K562 (cell line): ENCODE results near the gene CCDC77. TPM values are rescaled to one million over a fixed set of nuclear protein-coding genes. Genes with fewer than 3 reads are reported as not detected.

Experiments
- ATAC-seq: fragments of 200-7000 bp; cut with Tn5 transposase; 3 replicates; pipeline ENCODE4 v1.9.1; 2020; ENCODE audit warnings: moderate library complexity
- BruUV-seq: library from RNA; stranded (reverse); fragments of 400-500 nt; replicated peaks from 2 replicates; lab custom pipeline; 2021; lab: Mats Ljungman, UMichigan
- CTCF ChIA-PET: fragments of 300-600 bp; formaldehyde crosslinking; extraction: SDS; loops from one replicate; lab custom pipeline; 2021; ENCODE audit warnings: low intra/inter-chr PET ratio; lab: Yijun Ruan, JAX
- POLR2A ChIA-PET: fragments of 300-600, 350-650 bp; sonication (Branson Sonifier 250); formaldehyde crosslinking; extraction: SDS; loops from one replicate; lab custom pipeline; 2021; ENCODE audit warnings: antibody characterized with exemption, inconsistent platforms; lab: Yijun Ruan, JAX
- DNase-seq, 4 experiments: peaks; one replicate each; pipeline versions ENCODE4 v3.0.0 to v3.0.0-alpha.2; 2011 to 2018; ENCODE audit warnings: low spot score in 3 of 4, mixed read lengths in 3 of 4; ENCODE audit errors: extremely low read depth in 1 of 4
- FAIRE-seq: peaks from 2 replicates; lab custom pipeline; 2011; peaks lifted over from hg19 to GRCh38; lab: Jason Lieb, UNC
- H2AFZ ChIP-seq: 2 replicates; pipeline ENCODE4 v1.6.0; 2011; ENCODE audit warnings: low read depth, low read length, control low read depth, inconsistent platforms
- H3K27ac ChIP-seq: fragments of 200-600 bp; 3 replicates; pipeline ENCODE4 v1.8.0; 2011; ENCODE audit warnings: low read depth, mild to moderate bottlenecking, control low read depth, inconsistent platforms, low read length, moderate library complexity, mixed read lengths; ENCODE audit errors: extremely low read depth
- H3K27me3 ChIP-seq, 2 experiments: fragments of 300-600 bp in 1 of 2; 2 replicates in 1 of 2; 3 replicates in 1 of 2; pipeline versions ENCODE4 v1.6.0 to v1.8.0; 2011; ENCODE audit warnings: inconsistent platforms in 2 of 2, low read length in 2 of 2, mild to moderate bottlenecking in 1 of 2, mixed read lengths in 1 of 2, moderate library complexity in 1 of 2; ENCODE audit not compliant: control insufficient read depth in 2 of 2, insufficient read depth in 2 of 2
- H3K36me3 ChIP-seq: fragments of 300-600 bp; 3 replicates; pipeline ENCODE4 v1.8.0; 2011; ENCODE audit warnings: mild to moderate bottlenecking, low read length, inconsistent platforms; ENCODE audit not compliant: control insufficient read depth, insufficient read depth
- H3K4me1 ChIP-seq, 2 experiments: fragments of 200-600 bp in 1 of 2; replicated peaks in 1 of 2; 2 replicates in 1 of 2; 3 replicates in 1 of 2; pipeline versions ENCODE4 v1.5.1 to v1.8.0; 2011; ENCODE audit warnings: inconsistent platforms in 2 of 2, low read length in 2 of 2, mild to moderate bottlenecking in 1 of 2, mixed read lengths in 1 of 2, moderate library complexity in 1 of 2; ENCODE audit not compliant: control insufficient read depth in 2 of 2, insufficient read depth in 2 of 2
- H3K4me2 ChIP-seq: 2 replicates; pipeline ENCODE4 v1.6.1; 2011; ENCODE audit warnings: low read length, control low read depth, inconsistent platforms, mixed read lengths; ENCODE audit not compliant: insufficient read depth
- H3K4me3 ChIP-seq: fragments of 200-600 bp; sonication (generic), shearing (Covaris generic); 2 replicates; pipeline ENCODE4 v1.5.1; 2016; ENCODE audit warnings: control low read depth, inconsistent platforms
- H3K79me2 ChIP-seq: fragments of 200-600 bp; 3 replicates; pipeline ENCODE4 v1.8.0; 2011; ENCODE audit warnings: low read length, inconsistent platforms; ENCODE audit not compliant: control insufficient read depth, insufficient read depth
- H3K9ac ChIP-seq, 2 experiments: 2 replicates each; pipeline versions ENCODE4 v1.6.0 to v1.6.1; 2011; ENCODE audit warnings: low read depth in 2 of 2, low read length in 2 of 2, control low read depth in 1 of 2, inconsistent platforms in 1 of 2, mild to moderate bottlenecking in 1 of 2, mixed read lengths in 1 of 2; ENCODE audit not compliant: insufficient read depth in 1 of 2
- H3K9me1 ChIP-seq: one replicate; pipeline ENCODE4 v1.6.0; 2011; ENCODE audit warnings: inconsistent platforms, mild to moderate bottlenecking, low read length, moderate library complexity; ENCODE audit not compliant: control insufficient read depth, insufficient read depth
- H3K9me3 ChIP-seq: replicated peaks from 2 replicates; pipeline ENCODE4 v1.5.1; 2011; ENCODE audit warnings: low read depth, low read length, inconsistent platforms; ENCODE audit not compliant: control insufficient read depth, insufficient read depth
- H4K20me1 ChIP-seq: replicated peaks from 2 replicates; pipeline ENCODE4 v1.6.1; 2011; ENCODE audit warnings: low read length, inconsistent platforms, mixed read lengths; ENCODE audit not compliant: control insufficient read depth, insufficient read depth
- ARNT ChIP-seq, 2 experiments: fragments of 450-650 bp; IDR thresholded peaks; 2 replicates each; pipeline ENCODE4 v1.6.1; 2016; ENCODE audit warnings: mild to moderate bottlenecking in 1 of 2
- DPF2 ChIP-seq: fragments of 450-650 bp; IDR thresholded peaks from 2 replicates; pipeline ENCODE4 v1.6.1; 2016
- KDM4B ChIP-seq, 2 experiments: fragments of 450-650 bp in 1 of 2; sonication (generic) in 1 of 2; IDR thresholded peaks; 2 replicates each; pipeline ENCODE4 v1.6.1; 2016 to 2017; ENCODE audit warnings: borderline replicate concordance in 2 of 2, antibody characterized with exemption in 1 of 2, low read depth in 1 of 2, mild to moderate bottlenecking in 1 of 2
- LARP7 ChIP-seq: fragments of 450-650 bp; IDR thresholded peaks from 2 replicates; pipeline ENCODE4 v1.6.1; 2016
- MCM7 ChIP-seq, 2 experiments: fragments of 450-650 bp; IDR thresholded peaks; 2 replicates each; pipeline ENCODE4 v1.6.1; 2016 to 2018
- MED1 ChIP-seq: sonication (generic); formaldehyde crosslinking; IDR thresholded peaks from 2 replicates; pipeline ENCODE4 v1.8.1; 2023; ENCODE audit warnings: missing genetic modification reagents, borderline replicate concordance
- RBM25 ChIP-seq: fragments of 200-400 bp; formaldehyde crosslinking; IDR thresholded peaks from 2 replicates; pipeline ENCODE4 v1.6.1; 2018; ENCODE audit warnings: low read length, low read depth, moderate library complexity; ENCODE audit not compliant: severe bottlenecking
- SUPT5H ChIP-seq: fragments of 450-650 bp; IDR thresholded peaks from 2 replicates; pipeline ENCODE4 v1.6.1; 2016
- XRCC5 ChIP-seq: fragments of 200-400 bp; formaldehyde crosslinking; IDR thresholded peaks from 2 replicates; pipeline ENCODE4 v1.6.1; 2017; ENCODE audit warnings: low read depth, mild to moderate bottlenecking, low read length
- ZC3H11A ChIP-seq: IDR thresholded peaks from 2 replicates; pipeline ENCODE4 v1.6.1; 2012; ENCODE audit warnings: low read depth, low read length, improper control_type of control experiment
- ZFPM2 ChIP-seq: fragments of 250-450 bp; sonication (Bioruptor Pico); IDR thresholded peaks from 2 replicates; pipeline ENCODE4 v1.5.1; 2022; ENCODE audit warnings: mild to moderate bottlenecking
- ZKSCAN3 ChIP-seq: fragments of 250-450 bp; sonication (Bioruptor Pico); IDR thresholded peaks from 2 replicates; pipeline ENCODE4 v1.4.0; 2020
- ZNF24 ChIP-seq: fragments of 450-650 bp; IDR thresholded peaks from 2 replicates; pipeline ENCODE4 v1.6.1; 2016
- ZNF282 ChIP-seq: sonication (generic); formaldehyde crosslinking; IDR thresholded peaks from 2 replicates; pipeline ENCODE4 v1.8.1; 2023; ENCODE audit warnings: missing genetic modification reagents
- ZNF444 ChIP-seq: fragments of 250-450 bp; sonication (Bioruptor Pico); IDR thresholded peaks from 2 replicates; pipeline ENCODE4 v1.4.0; 2020; ENCODE audit warnings: mild to moderate bottlenecking, moderate library complexity
- ZNF668 ChIP-seq: fragments of 250-450 bp; sonication (Bioruptor Pico); IDR thresholded peaks from 2 replicates; pipeline ENCODE4 v1.8.0; 2022; ENCODE audit warnings: mild to moderate bottlenecking, inconsistent platforms
- ZSCAN29 ChIP-seq: fragments of 450-650 bp; IDR thresholded peaks from 2 replicates; pipeline ENCODE4 v1.6.1; 2017
- WGBS: fragments of 100-300 bp; shearing (Covaris generic); methylation state at CpG from one replicate; pipeline ENCODE4 v1.1.6; 2016; ENCODE audit warnings: low coverage, mixed read lengths; ENCODE audit not compliant: insufficient coverage; ENCODE audit errors: missing lambda C conversion rate; 5-methylcytosine and 5-hydroxymethylcytosine counted together
- in situ Hi-C: fragments of 300-500 bp; cut with MboI; formaldehyde crosslinking; loops from 4 replicates; pipeline ENCODE4 v1.15.0; 2018; ENCODE audit warnings: inconsistent platforms, mixed read lengths
- intact Hi-C: fragments of 100-400 bp; cut with micrococcal nuclease; formaldehyde crosslinking; loops from 2 replicates; pipeline ENCODE4 v1.14.2; 2022
- polyA plus RNA-seq, 8 experiments: library from polyadenylated mRNA; depleted of rRNA in 4 of 8; stranded (reverse) in 5 of 8; unstranded in 3 of 8; fragments of >200 nt; fragmentation: Nextera tagmentation in 2 of 8; fragmentation: Illumina TruSeq in 1 of 8; extraction: Ambion mirVana in 2 of 8; extraction: Trizol in 1 of 8; gene quantifications; 2 replicates each; pipeline versions ENCODE4 v1.2.1 to v1.2.3, GENCODE V29; 2011 to 2014; ENCODE audit warnings: inconsistent platforms in 1 of 8, missing spikeins in 1 of 8
- total RNA-seq, 7 experiments: library from RNA; depleted of rRNA in 6 of 7; stranded (reverse); fragments of >200 nt in 6 of 7; fragmentation: Illumina TruSeq in 2 of 7; extraction: Trizol in 2 of 7; gene quantifications; 2 replicates each; pipeline versions ENCODE4 v1.2.1 to v1.2.3, GENCODE V29; 2011 to 2021; ENCODE audit warnings: low replicate concordance in 1 of 7

Gene CCDC77
- total and polyA plus RNA-seq, 9 of the 15 experiments (the other 6 are each of a cell fraction or from before 2014, with no cell fraction given) = 10.5 to 26.5 (median 17.8) TPM

GRCh38 chr12:466039-466438, 64.6 kb downstream of the CCDC77 start:
- POLR2A ChIA-PET = no interaction called here
- ATAC-seq (no peak), DNase-seq (no peak), FAIRE-seq (no peak)
- intact Hi-C loops = no loop called here
- WGBS = 17% methylated on average over 7 of the region's 8 CpGs
- no peaks in the 10 kb centered on the region for H3K79me2 ChIP-seq
- peaks cover 1% of the 10 kb centered on the region; the same call in 1 of the 2 replicates for H4K20me1 ChIP-seq
- BruUV-seq = no TSS peak
- no peaks in the 10 kb centered on the region for H3K9me1 ChIP-seq
- H3K4me3 ChIP-seq = no peak overlapping the region
- H3K27ac ChIP-seq = no peak overlapping the region
- in situ Hi-C loops = no loop called here
- H3K4me2 ChIP-seq = no peak overlapping the region
- H3K9ac ChIP-seq = no peak overlapping the region
- TF ChIP-seq ZNF444 (no peak), ARNT (IDR thresholded peaks at IDR 0.05) (no peak), KDM4B (IDR thresholded peaks at IDR 0.05; ENCODE audit: borderline replicate concordance in 2 of 2, low read depth in 1 of 2) (no peak), SUPT5H (no peak), DPF2 (no peak), ZNF282 (no peak), ZNF24 (no peak), RBM25 (no peak), ZFPM2 (CRISPR knock-in tag) (no peak), MED1 (no peak), ZC3H11A (no peak), XRCC5 (no peak), ZNF668 (CRISPR knock-in tag) (no peak), ZSCAN29 (no peak), LARP7 (no peak), ZKSCAN3 (CRISPR knock-in tag) (no peak), MCM7 (IDR thresholded peaks at IDR 0.05) (no peak)
- H3K9me3 ChIP-seq = no peaks in the 10 kb centered on the region
- no peaks in the 10 kb centered on the region; a peak in 1 of 5 replicates for H3K4me1 ChIP-seq
- CTCF ChIA-PET = no interaction called here
- H2AFZ ChIP-seq = no peak overlapping the region
- peaks cover 19 to 49% of the 10 kb centered on the region in 2 experiments for H3K27me3 ChIP-seq
- no peaks in the 10 kb centered on the region for H3K36me3 ChIP-seq
